NCI-H526 (cell line): ENCODE measurements around the gene XAGE3.

Experiments used
- DNase-seq, 2 experiments: peaks; one replicate each; lab custom pipeline; 2025; lab: John Stamatoyannopoulos, UW

Gene XAGE3

DNA sequence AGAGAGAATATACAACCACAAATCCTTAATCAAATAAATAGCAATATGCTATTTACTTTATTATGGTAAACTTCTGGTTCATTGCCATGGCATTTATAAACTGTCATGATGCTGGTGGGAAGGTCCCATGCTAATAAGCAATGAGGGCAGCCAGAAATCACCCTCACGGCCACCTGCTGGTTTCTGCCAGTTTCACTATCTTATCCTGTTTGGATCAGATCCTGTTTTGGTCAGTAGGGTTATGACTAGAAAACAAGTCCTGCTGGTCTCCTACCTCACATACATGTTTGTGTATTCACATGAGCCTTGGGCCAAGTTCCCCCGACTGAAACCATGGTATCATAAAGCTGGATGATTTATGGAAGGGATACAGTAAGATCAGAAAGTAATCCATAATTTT, 28.7 kb downstream of the XAGE3 start:
- no peak for DNase-seq

DNA sequence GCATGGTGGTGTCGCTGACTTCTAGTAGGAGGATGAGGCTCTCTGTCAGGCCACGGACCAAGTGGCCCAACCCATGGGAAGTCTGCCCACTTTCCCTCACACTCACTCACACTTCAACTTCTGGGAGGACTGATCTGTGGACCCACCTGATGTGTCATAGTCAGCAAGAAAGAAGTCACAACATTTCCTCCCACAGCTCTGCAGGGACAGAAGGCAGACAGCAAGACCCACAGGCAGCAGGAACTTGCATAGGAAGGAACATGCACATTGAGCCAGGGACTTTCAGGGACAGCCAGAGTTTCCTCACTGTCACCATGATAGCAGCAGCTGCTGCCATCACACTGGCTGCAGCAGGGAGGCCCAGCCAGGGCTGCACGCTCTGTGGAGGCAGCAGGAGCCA, 37.3 kb downstream of the XAGE3 start:
- DNase-seq, result no peak

GRCh38 chrX:52824608-52825007, 43.3 kb downstream of the XAGE3 start:
- DNase-seq, result no peak

GRCh38 chrX:52821079-52821760, 46.7 kb downstream of the XAGE3 start:
- no peak for DNase-seq

GRCh38 chrX:52819788-52820187, 48.1 kb downstream of the XAGE3 start:
- DNase-seq, result no peak
